ENCODE data around the gene SLC8A1.

- TF ChIP-seq CTCF (IDR thresholded peaks at IDR 0.05; ENCODE audit: low read depth, low read length): no peak
- TF ChIP-seq POLR2A (IDR thresholded peaks at IDR 0.05; ENCODE audit: extremely low read depth, insufficient read length): no peak
- TF ChIP-seq MAX (IDR thresholded peaks at IDR 0.05; ENCODE audit: low read depth, low read length): no peak
- TF ChIP-seq MYC (IDR thresholded peaks at IDR 0.05; ENCODE audit: low read depth, low read length): no peak
These were observed 133.0 kb downstream of the SLC8A1 start for GRCh38 chr2:40318921-40319320.
